Ishikawa (cell line): Measurements from ENCODE around the gene SBF1.

Experiments
- CEBPB ChIP-seq: IDR thresholded peaks from 2 replicates; pipeline ENCODE4 v1.6.1; 2012
- CREB1 ChIP-seq: IDR thresholded peaks from 2 replicates; pipeline ENCODE4 v1.6.1; 2012; ENCODE audit warnings: low read depth
- EGR1 ChIP-seq: IDR thresholded peaks from 2 replicates; pipeline ENCODE4 v1.6.1; 2012
- EP300 ChIP-seq: IDR thresholded peaks from 2 replicates; pipeline ENCODE4 v1.6.1; 2012; ENCODE audit warnings: borderline replicate concordance
- FOXM1 ChIP-seq: IDR thresholded peaks from 2 replicates; pipeline ENCODE4 v1.6.1; 2012; ENCODE audit warnings: low read depth, borderline replicate concordance
- MAX ChIP-seq: IDR thresholded peaks from 2 replicates; pipeline ENCODE4 v1.6.1; 2012
- NFIC ChIP-seq: IDR thresholded peaks from 2 replicates; pipeline ENCODE4 v1.6.1; 2012
- RAD21 ChIP-seq: IDR thresholded peaks from 2 replicates; pipeline ENCODE4 v1.6.1; 2012; ENCODE audit warnings: low read depth
- REST ChIP-seq: IDR thresholded peaks from 2 replicates; pipeline ENCODE4 v1.6.1; 2012; ENCODE audit warnings: low read depth, mild to moderate bottlenecking
- TAF1 ChIP-seq: IDR thresholded peaks from 2 replicates; pipeline ENCODE4 v1.6.1; 2012; ENCODE audit warnings: low read depth, mild to moderate bottlenecking
- TCF12 ChIP-seq: IDR thresholded peaks from 2 replicates; pipeline ENCODE4 v1.6.1; 2012; ENCODE audit warnings: low read depth
- TEAD4 ChIP-seq: IDR thresholded peaks from 2 replicates; pipeline ENCODE4 v1.6.1; 2012
- USF1 ChIP-seq: IDR thresholded peaks from 2 replicates; pipeline ENCODE4 v1.6.1; 2012
- YY1 ChIP-seq: IDR thresholded peaks from 2 replicates; pipeline ENCODE4 v1.6.1; 2012; ENCODE audit warnings: low read depth
- ZBTB7A ChIP-seq: IDR thresholded peaks from 2 replicates; pipeline ENCODE4 v1.6.1; 2012; ENCODE audit warnings: low read depth

SBF1 gene

GRCh38 chr22:50436841-50437341 is 37.9 kb downstream of the SBF1 start:
- no peak for TF ChIP-seq NFIC
- no peak for TF ChIP-seq ZBTB7A
- no peak for TF ChIP-seq USF1
- no peak for TF ChIP-seq TAF1
- TF ChIP-seq RAD21: no peak
- TF ChIP-seq YY1: no peak
- TF ChIP-seq REST: no peak
- TF ChIP-seq CEBPB: no peak
- no peak for TF ChIP-seq CREB1
- no peak for TF ChIP-seq EP300
- TF ChIP-seq TCF12: no peak
- TF ChIP-seq TEAD4: no peak
- no peak for TF ChIP-seq EGR1
- no peak for TF ChIP-seq FOXM1
- TF ChIP-seq MAX: no peak

- TF ChIP-seq EGR1 (no peak), NFIC (no peak), ZBTB7A (no peak), MAX (no peak), EP300 (no peak), CREB1 (no peak), USF1 (no peak), TCF12 (no peak), RAD21 (no peak)
Observed at GRCh38 chr22:50436015-50436830, 38.6 kb downstream of the SBF1 start.

- TF ChIP-seq EP300 (no peak), TAF1 (no peak)
Observed at GRCh38 chr22:50435291-50436014, 39.4 kb downstream of the SBF1 start.

- TF ChIP-seq TAF1 (no peak), MAX (no peak), FOXM1 (no peak), YY1 (no peak), RAD21 (no peak), USF1 (no peak), NFIC (no peak), CEBPB (no peak), TCF12 (no peak), ZBTB7A (no peak), CREB1 (no peak), REST (no peak), EGR1 (no peak), EP300 (no peak), TEAD4 (no peak)
Observed at GRCh38 chr22:50434849-50435248, 40.0 kb downstream of the SBF1 start.
